GM20000 (cell line): ENCODE results near the gene ADCK1.

Source experiments
- DNase-seq: peaks from one replicate; pipeline ENCODE4 v3.0.0; 2012; ENCODE audit warnings: low spot score
- TF ChIP-seq, protein P1 (sequence below): IDR thresholded peaks from 2 replicates; pipeline ENCODE4 v1.5.1; 2012; ENCODE audit warnings: mild to moderate bottlenecking, control low read depth; ENCODE audit errors: extremely low read depth, missing control alignments

ADCK1 gene

GRCh38 chr14:77867476-77867875 lies 67.6 kb downstream of the ADCK1 start:
- no peak for DNase-seq
- TF ChIP-seq, protein P1, sequence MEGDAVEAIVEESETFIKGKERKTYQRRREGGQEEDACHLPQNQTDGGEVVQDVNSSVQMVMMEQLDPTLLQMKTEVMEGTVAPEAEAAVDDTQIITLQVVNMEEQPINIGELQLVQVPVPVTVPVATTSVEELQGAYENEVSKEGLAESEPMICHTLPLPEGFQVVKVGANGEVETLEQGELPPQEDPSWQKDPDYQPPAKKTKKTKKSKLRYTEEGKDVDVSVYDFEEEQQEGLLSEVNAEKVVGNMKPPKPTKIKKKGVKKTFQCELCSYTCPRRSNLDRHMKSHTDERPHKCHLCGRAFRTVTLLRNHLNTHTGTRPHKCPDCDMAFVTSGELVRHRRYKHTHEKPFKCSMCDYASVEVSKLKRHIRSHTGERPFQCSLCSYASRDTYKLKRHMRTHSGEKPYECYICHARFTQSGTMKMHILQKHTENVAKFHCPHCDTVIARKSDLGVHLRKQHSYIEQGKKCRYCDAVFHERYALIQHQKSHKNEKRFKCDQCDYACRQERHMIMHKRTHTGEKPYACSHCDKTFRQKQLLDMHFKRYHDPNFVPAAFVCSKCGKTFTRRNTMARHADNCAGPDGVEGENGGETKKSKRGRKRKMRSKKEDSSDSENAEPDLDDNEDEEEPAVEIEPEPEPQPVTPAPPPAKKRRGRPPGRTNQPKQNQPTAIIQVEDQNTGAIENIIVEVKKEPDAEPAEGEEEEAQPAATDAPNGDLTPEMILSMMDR = no peak

GRCh38 chr14:77868552-77869285 lies 68.8 kb downstream of the ADCK1 start:
- TF ChIP-seq, protein P1 = no peak
- DNase-seq = no peak

DNA sequence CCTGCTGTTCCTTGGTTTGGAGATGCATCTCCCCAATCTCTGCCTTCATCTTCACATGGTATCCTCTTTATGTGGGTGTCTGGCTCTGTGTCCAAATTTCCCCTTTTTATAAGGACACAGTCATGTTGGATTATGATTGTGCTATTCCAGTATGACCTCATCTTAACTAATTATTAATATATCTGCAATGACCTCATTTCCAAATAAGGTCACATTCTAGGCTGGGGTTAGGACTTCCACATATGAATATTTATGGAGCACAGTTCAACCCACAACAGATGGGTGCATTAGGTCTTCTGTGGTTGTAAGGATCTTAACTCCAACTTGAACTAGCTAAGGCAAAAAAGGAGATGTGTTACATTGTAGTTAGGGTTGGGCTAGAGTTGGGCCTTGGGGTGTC lies 69.4 kb downstream of the ADCK1 start:
- TF ChIP-seq, protein P1 = no peak
- no peak for DNase-seq

GRCh38 chr14:77870646-77871045 lies 70.7 kb downstream of the ADCK1 start:
- no peak for DNase-seq
- TF ChIP-seq, protein P1 = no peak

GRCh38 chr14:77872152-77872551 lies 72.2 kb downstream of the ADCK1 start:
- TF ChIP-seq, protein P1 = no peak
- DNase-seq = no peak

DNA sequence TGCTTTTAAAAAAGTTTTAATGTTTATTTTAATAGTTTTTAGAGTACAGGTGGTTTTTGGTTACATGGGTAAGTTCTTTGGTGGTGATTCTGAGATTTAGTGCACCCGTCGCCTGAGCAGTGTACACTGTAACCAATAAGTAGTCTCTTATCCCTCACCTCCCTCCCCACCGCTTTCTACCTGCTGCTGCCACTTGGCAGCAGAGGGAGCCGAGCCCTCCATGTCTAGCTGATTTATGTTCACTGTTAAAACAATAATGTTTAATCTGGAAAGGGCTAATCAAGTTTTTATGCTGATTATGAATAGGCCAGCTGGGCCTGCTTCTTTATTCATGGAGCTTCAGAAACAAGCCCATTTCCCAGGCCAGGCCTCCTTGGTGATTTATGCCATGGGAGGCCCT lies 73.1 kb downstream of the ADCK1 start:
- TF ChIP-seq, protein P1 = no peak
- no peak for DNase-seq

DNA sequence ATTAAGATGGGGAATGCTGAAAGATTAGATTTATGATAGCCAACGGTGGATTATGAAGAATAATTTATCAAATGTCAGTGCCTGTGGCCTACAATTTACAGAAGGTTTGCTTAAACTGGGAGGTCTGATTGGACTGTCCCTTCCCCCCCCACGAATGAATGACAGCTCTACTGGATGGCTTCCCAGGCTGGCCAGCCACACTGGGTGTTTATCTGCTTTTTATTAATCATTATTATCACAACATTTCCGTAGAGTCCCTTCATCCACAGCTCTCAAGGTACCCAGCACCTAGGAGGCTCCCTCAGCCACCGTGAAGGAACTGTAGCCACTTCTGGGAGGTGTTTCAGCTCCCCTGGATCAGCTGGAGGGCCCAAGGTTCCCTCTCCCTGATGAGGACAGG lies 78.9 kb downstream of the ADCK1 start:
- DNase-seq = no peak
- TF ChIP-seq, protein P1 = no peak
